IMR-90 (cell line): ENCODE results near the gene FGGY.

Experiments
- BHLHE40 ChIP-seq: fragments of 150-350 bp; IDR thresholded peaks from 2 replicates; pipeline ENCODE4 v1.6.1; 2016; ENCODE audit warnings: mild to moderate bottlenecking, low read depth, low read length
- CHD1 ChIP-seq: IDR thresholded peaks from 2 replicates; pipeline ENCODE4 v1.6.1; 2012; ENCODE audit warnings: low read depth, low read length, improper control_type of control experiment
- CTCF ChIP-seq: conservative IDR thresholded peaks from 2 replicates; pipeline ENCODE4 v1.5.1; 2012; ENCODE audit warnings: mild to moderate bottlenecking, low read depth, low read length, improper control_type of control experiment
- POLR2A ChIP-seq: IDR thresholded peaks from 2 replicates; pipeline ENCODE4 v1.6.1; 2012; ENCODE audit warnings: mild to moderate bottlenecking, low read depth, low read length
- RAD21 ChIP-seq: IDR thresholded peaks from 2 replicates; pipeline ENCODE4 v1.6.1; 2012; ENCODE audit warnings: low read length, improper control_type of control experiment
- RCOR1 ChIP-seq: IDR thresholded peaks from 2 replicates; pipeline ENCODE4 v1.6.1; 2012; ENCODE audit warnings: mild to moderate bottlenecking, low read length, improper control_type of control experiment; ENCODE audit not compliant: insufficient replicate concordance
- USF2 ChIP-seq: fragments of 150-350 bp; IDR thresholded peaks from 2 replicates; pipeline ENCODE4 v1.6.1; 2017; ENCODE audit warnings: mild to moderate bottlenecking, antibody characterized with exemption, low read length, low read depth

- TF ChIP-seq CHD1 (no peak), USF2 (no peak), BHLHE40 (no peak), RAD21 (no peak), POLR2A (no peak), CTCF (no peak), RCOR1 (no peak)
These were observed 136.5 kb downstream of the FGGY start for GRCh38 chr1:59433440-59433813.
